Lung (tissue), 12 donors: ENCODE results near the gene LMF1. TPM values are rescaled to one million over a fixed set of nuclear protein-coding genes. Genes with fewer than 3 reads are reported as not detected.

Experiments used
- ATAC-seq: fragments of 200-7000 bp; cut with Tn5 transposase; one replicate; pipeline ENCODE4 v1.9.1; 2020; ENCODE audit warnings: moderate number of reproducible peaks; ENCODE audit not compliant: insufficient read depth, low FRiP score
- DNase-seq, 3 donors: peaks; one replicate each; pipeline ENCODE4 v3.0.0-alpha.2; 2013 to 2017
- H3K27ac ChIP-seq, 2 donors: one replicate each; pipeline ENCODE4 v1.5.1; 2013; ENCODE audit warnings: mild to moderate bottlenecking in 2 of 2, moderate library complexity in 2 of 2, control low read depth in 1 of 2, inconsistent platforms in 1 of 2, low read depth in 1 of 2, low read length in 1 of 2
- H3K27me3 ChIP-seq, 3 donors: one replicate each; pipeline ENCODE4 v1.5.1; 2013; ENCODE audit warnings: low read length in 2 of 3; ENCODE audit not compliant: control insufficient read depth in 3 of 3, insufficient read depth in 3 of 3
- H3K36me3 ChIP-seq, 4 donors: one replicate each; pipeline ENCODE4 v1.5.1; 2013; ENCODE audit warnings: low read length in 4 of 4, mild to moderate bottlenecking in 1 of 4, moderate library complexity in 1 of 4; ENCODE audit not compliant: control insufficient read depth in 4 of 4, insufficient read depth in 4 of 4
- H3K4me1 ChIP-seq, 5 donors: one replicate each; pipeline ENCODE4 v1.5.1; 2013; ENCODE audit warnings: low read length in 5 of 5, mild to moderate bottlenecking in 2 of 5, moderate library complexity in 1 of 5; ENCODE audit not compliant: control insufficient read depth in 5 of 5, insufficient read depth in 5 of 5
- H3K4me3 ChIP-seq: one replicate; pipeline ENCODE4 v1.5.1; 2013; ENCODE audit warnings: mild to moderate bottlenecking, control low read depth, moderate library complexity
- H3K9ac ChIP-seq, 2 donors: one replicate each; pipeline ENCODE4 v1.5.1; 2013; ENCODE audit warnings: low read length in 2 of 2, control low read depth in 1 of 2; ENCODE audit not compliant: insufficient read depth in 1 of 2
- H3K9me3 ChIP-seq, 4 donors: one replicate each; pipeline ENCODE4 v1.5.1; 2013; ENCODE audit warnings: low read length in 3 of 4, mild to moderate bottlenecking in 1 of 4, moderate library complexity in 1 of 4; ENCODE audit not compliant: control insufficient read depth in 4 of 4, insufficient read depth in 3 of 4
- WGBS, 2 donors: extraction: QIAGEN DNeasy Blood & Tissue Kit; methylation state at CpG; one replicate each; pipeline ENCODE4 v1.1.7; 2013; 5-methylcytosine and 5-hydroxymethylcytosine counted together
- polyA plus RNA-seq, 2 donors: library from polyadenylated mRNA; stranded (reverse); fragments of 200-250 nt; gene quantifications; one replicate each; pipeline ENCODE4 v1.2.1, GENCODE V29; 2013
- total RNA-seq, 2 donors: library from RNA; depleted of rRNA in 1 of 2; stranded (reverse); fragments of >200 nt in 1 of 2; gene quantifications; one replicate each; pipeline ENCODE4 v1.2.1, GENCODE V29; 2014 to 2021
- TF ChIP-seq, protein P1 (sequence below): IDR thresholded peaks from 2 replicates; pipeline ENCODE4 v1.5.1; 2012; ENCODE audit warnings: mild to moderate bottlenecking; ENCODE audit errors: control extremely low read depth, extremely low read depth
- donor health status: control.
- donor health status: control.
- donor health status: Bipolar disorder and iron deficiency.
- donor health status: healthy.
- donor health status: DM: yes; HTN: yes; CAD: no.

The LMF1 gene
- total and polyA plus RNA-seq, 4 donors: 9.1 to 23.7 (median 20.6) TPM

DNA sequence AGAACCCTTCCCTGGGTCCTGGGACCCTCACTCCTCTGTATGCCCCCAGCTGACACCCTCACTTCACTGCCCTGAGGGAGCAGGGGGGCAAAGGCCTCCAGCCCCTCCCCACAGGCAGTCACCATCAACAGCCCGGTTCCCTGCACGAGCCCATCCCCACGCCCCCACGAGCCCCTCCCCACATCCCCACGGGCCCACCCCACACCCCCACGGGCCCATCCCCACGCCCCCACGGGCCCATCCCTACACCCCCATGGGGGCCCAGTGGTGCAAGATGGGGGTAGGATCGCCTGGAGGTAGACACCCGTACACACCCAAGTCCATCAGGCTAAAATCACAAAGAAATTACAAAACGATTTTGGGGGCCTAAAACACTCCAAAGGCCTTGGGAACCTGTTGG lies 42.3 kb downstream of the LMF1 start:
- TF ChIP-seq, protein P1, sequence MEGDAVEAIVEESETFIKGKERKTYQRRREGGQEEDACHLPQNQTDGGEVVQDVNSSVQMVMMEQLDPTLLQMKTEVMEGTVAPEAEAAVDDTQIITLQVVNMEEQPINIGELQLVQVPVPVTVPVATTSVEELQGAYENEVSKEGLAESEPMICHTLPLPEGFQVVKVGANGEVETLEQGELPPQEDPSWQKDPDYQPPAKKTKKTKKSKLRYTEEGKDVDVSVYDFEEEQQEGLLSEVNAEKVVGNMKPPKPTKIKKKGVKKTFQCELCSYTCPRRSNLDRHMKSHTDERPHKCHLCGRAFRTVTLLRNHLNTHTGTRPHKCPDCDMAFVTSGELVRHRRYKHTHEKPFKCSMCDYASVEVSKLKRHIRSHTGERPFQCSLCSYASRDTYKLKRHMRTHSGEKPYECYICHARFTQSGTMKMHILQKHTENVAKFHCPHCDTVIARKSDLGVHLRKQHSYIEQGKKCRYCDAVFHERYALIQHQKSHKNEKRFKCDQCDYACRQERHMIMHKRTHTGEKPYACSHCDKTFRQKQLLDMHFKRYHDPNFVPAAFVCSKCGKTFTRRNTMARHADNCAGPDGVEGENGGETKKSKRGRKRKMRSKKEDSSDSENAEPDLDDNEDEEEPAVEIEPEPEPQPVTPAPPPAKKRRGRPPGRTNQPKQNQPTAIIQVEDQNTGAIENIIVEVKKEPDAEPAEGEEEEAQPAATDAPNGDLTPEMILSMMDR: no peak
- Histone ChIP-seq H3K9ac (no peak overlapping the region), H3K4me1 (no peaks in the 10 kb centered on the region), H3K27me3 (no peaks in the 10 kb centered on the region), H3K4me3 (no peak overlapping the region), H3K9me3 (peaks cover 0 to 3% (median 1%) of the 10 kb centered on the region in 4 donors), H3K27ac (no peak overlapping the region), H3K36me3 (peaks cover 0 to 22% (median 8%) of the 10 kb centered on the region in 4 donors)
- WGBS, 2 donors: 84 to 90% methylated on average over 11 of the region's 11 CpGs
- no peak for ATAC-seq
- DNase-seq: no peak

DNA sequence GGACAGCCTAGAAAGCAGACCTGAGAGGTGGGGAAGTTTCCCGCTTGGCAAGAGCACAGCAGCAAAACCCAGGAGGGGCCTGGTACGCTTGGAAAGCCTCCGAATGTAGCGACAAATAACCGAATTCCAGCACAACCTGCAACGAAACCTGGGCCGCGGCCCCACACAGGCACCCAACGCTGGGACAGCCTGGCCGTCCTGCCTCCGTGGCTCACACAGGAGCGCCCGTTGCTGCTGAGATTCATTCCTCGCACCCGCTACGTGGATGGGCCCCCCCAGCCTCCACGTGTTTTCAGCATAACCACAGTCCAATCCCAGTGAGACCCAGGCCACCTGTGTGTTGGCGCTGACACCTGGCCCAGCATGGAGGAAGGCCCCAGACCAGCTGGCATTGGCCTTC lies 42.9 kb downstream of the LMF1 start:
- no peak overlapping the region for H3K4me3 ChIP-seq
- H3K9ac ChIP-seq: no peak overlapping the region
- peaks cover 0 to 22% (median 9%) of the 10 kb centered on the region in 4 donors for H3K36me3 ChIP-seq
- H3K27ac ChIP-seq: no peak overlapping the region
- H3K9me3 ChIP-seq: peaks cover 0 to 6% (median 3%) of the 10 kb centered on the region in 4 donors
- DNase-seq: no peak
- no peaks in the 10 kb centered on the region for H3K27me3 ChIP-seq
- 97% methylated on average over 18 of the region's 18 CpGs for WGBS, 2 donors
- no peak for ATAC-seq
- H3K4me1 ChIP-seq: no peaks in the 10 kb centered on the region
- TF ChIP-seq, protein P1: no peak

DNA sequence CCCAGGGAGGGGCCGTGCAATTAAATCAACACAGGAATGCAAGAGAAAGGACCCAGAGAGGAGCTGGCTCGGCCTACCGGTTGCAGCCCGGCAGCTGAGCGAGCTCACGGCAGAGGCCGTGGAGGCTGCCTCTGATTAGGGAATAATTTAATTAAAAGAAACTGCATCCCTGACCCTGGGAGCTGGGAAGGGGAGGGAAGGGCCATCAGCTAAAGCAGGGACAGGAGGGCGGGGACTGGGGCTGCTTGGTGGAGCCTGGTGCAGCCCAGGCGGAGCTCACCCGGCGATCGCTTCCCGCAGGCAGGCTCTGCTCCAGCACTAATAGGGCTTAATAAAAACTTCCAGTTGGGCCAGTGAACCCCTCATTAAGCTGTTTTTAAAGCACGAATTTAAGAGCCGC lies 43.4 kb downstream of the LMF1 start:
- WGBS, 2 donors: 95 to 96% methylated on average over 15 of the region's 15 CpGs
- Histone ChIP-seq H3K27me3 (no peaks in the 10 kb centered on the region), H3K36me3 (peaks cover 0 to 22% (median 9%) of the 10 kb centered on the region in 4 donors), H3K4me3 (no peak overlapping the region), H3K9me3 (peaks cover 0 to 6% (median 3%) of the 10 kb centered on the region in 4 donors), H3K27ac (no peak overlapping the region), H3K4me1 (no peaks in the 10 kb centered on the region), H3K9ac (no peak overlapping the region)
- ATAC-seq: no peak
- TF ChIP-seq, protein P1: no peak
- DNase-seq: no peak

DNA sequence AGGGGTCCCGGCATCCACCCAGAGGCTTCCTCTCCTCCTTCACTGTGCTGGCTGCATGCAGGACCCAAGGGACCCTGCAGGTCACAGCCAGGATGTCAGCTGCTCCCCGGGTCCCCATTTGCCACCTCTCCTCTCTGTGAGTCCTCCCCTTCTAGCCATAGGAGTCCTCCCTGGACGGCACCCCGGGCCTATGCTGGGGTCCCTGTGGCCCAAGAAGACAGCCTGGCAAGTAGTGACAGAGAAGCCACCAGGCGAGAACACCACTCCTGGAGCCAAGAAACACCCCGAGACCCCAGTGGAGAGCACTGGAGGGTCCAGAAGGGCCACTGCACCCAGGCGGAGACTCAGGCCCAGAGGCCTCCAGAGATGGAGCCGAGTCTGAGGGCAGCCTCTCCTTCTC lies 44.1 kb downstream of the LMF1 start:
- H3K27me3 ChIP-seq: no peaks in the 10 kb centered on the region
- ATAC-seq (no peak), DNase-seq (no peak)
- peaks cover 0 to under 1% (median 0%) of the 10 kb centered on the region in 5 donors for H3K4me1 ChIP-seq
- H3K4me3 ChIP-seq: no peak overlapping the region
- peaks cover 0 to 23% (median 10%) of the 10 kb centered on the region in 4 donors for H3K36me3 ChIP-seq
- H3K9me3 ChIP-seq: peaks cover 0 to 6% (median 3%) of the 10 kb centered on the region in 4 donors
- 91 to 95% methylated on average over 8 of the region's 8 CpGs for WGBS, 2 donors
- H3K9ac ChIP-seq: no peak overlapping the region
- TF ChIP-seq, protein P1: no peak
- H3K27ac ChIP-seq: no peak overlapping the region
